Measurements from ENCODE around the gene LONP2. TPM values are rescaled to one million over a fixed set of nuclear protein-coding genes. Genes with fewer than 3 reads are reported as not detected.
"Not testable (repeated sequence)": the region's sequence is repeated elsewhere in the genome, so short reads cannot be mapped to it uniquely, and the experiment has no call there.

Gene LONP2
- total RNA-seq, 2 experiments from 2014 or later, result 77.2 to 81.0 TPM

GRCh38 chr16:48393485-48394354 is 149.6 kb downstream of the LONP2 start:
- ChIA-PET POLR2A (interaction anchor here (1.0 kb wide), 1 partner anchor 8 kb away, joined by 3 read pairs; no protein-coding TSS in a partner anchor), CTCF (interaction anchor here (1.3 to 1.8 kb wide), 2 partner anchors 8 to 229 kb away, joined by 4 to 6 read pairs; partner anchors contain the start of gene SIAH1)
- no peak overlapping the region for H3K27ac ChIP-seq (ENCODE audit: low read depth in 1 of 2, low read length in 2 of 2)
- H3K27me3 ChIP-seq (ENCODE audit: control insufficient read depth in 1 of 2, insufficient read depth in 2 of 2, low read length in 2 of 2), result no peaks in the 10 kb centered on the region
- intact Hi-C loops (cut with DNase I, micrococcal nuclease), result no loop called here
- TF ChIP-seq, protein P1, sequence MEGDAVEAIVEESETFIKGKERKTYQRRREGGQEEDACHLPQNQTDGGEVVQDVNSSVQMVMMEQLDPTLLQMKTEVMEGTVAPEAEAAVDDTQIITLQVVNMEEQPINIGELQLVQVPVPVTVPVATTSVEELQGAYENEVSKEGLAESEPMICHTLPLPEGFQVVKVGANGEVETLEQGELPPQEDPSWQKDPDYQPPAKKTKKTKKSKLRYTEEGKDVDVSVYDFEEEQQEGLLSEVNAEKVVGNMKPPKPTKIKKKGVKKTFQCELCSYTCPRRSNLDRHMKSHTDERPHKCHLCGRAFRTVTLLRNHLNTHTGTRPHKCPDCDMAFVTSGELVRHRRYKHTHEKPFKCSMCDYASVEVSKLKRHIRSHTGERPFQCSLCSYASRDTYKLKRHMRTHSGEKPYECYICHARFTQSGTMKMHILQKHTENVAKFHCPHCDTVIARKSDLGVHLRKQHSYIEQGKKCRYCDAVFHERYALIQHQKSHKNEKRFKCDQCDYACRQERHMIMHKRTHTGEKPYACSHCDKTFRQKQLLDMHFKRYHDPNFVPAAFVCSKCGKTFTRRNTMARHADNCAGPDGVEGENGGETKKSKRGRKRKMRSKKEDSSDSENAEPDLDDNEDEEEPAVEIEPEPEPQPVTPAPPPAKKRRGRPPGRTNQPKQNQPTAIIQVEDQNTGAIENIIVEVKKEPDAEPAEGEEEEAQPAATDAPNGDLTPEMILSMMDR (IDR thresholded peaks at IDR 0.05), result no peak
- DNase-seq, result no peak
- H3K36me3 Mint-ChIP-seq (ENCODE audit: low read depth), result no peaks in the 10 kb centered on the region
- H3K4me3 ChIP-seq (ENCODE audit: low read length), result no peak overlapping the region
- no peak for ATAC-seq (ENCODE audit: poor library complexity)
- H3K4me3 Mint-ChIP-seq, result no peak overlapping the region
- H3K9me3 Mint-ChIP-seq, result no peaks in the 10 kb centered on the region
- H3K27me3 Mint-ChIP-seq, result no peaks in the 10 kb centered on the region
- H3K36me3 ChIP-seq (ENCODE audit: insufficient read depth, low read length), result no peaks in the 10 kb centered on the region
- H3K4me1 Mint-ChIP-seq (ENCODE audit: low read depth), result no peaks in the 10 kb centered on the region
- no peak overlapping the region for H3K27ac Mint-ChIP-seq
- H3K4me1 ChIP-seq (ENCODE audit: insufficient read depth, low read length), result no peaks in the 10 kb centered on the region
- H3K9me3 ChIP-seq (ENCODE audit: control insufficient read depth in 1 of 2, insufficient read depth in 1 of 2, low read length in 2 of 2), result no peaks in the 10 kb centered on the region

- no peaks in the 10 kb centered on the region for H3K27me3 ChIP-seq (ENCODE audit: control insufficient read depth in 1 of 2, insufficient read depth in 2 of 2, low read length in 2 of 2)
- ATAC-seq (ENCODE audit: poor library complexity) (no peak), DNase-seq (no peak)
- no peak overlapping the region for H3K4me3 Mint-ChIP-seq
- no peak overlapping the region for H3K27ac Mint-ChIP-seq
- no peaks in the 10 kb centered on the region for H3K36me3 ChIP-seq (ENCODE audit: insufficient read depth, low read length)
- TF ChIP-seq, protein P1 (IDR thresholded peaks at IDR 0.05), result no peak
- no peaks in the 10 kb centered on the region for H3K4me1 Mint-ChIP-seq (ENCODE audit: low read depth)
- CTCF ChIA-PET, result interaction anchor here (1.3 to 1.8 kb wide), 2 partner anchors 9 to 229 kb away, joined by 4 to 6 read pairs; partner anchors contain the start of gene SIAH1
- no peaks in the 10 kb centered on the region for H3K36me3 Mint-ChIP-seq (ENCODE audit: low read depth)
- no peaks in the 10 kb centered on the region for H3K27me3 Mint-ChIP-seq
- H3K27ac ChIP-seq (ENCODE audit: low read depth in 1 of 2, low read length in 2 of 2), result no peak overlapping the region
- intact Hi-C loops (cut with DNase I, micrococcal nuclease), result no loop called here
- H3K4me3 ChIP-seq (ENCODE audit: low read length), result no peak overlapping the region
- POLR2A ChIA-PET, result no interaction called here
- H3K4me1 ChIP-seq (ENCODE audit: insufficient read depth, low read length), result no peaks in the 10 kb centered on the region
- no peaks in the 10 kb centered on the region for H3K9me3 ChIP-seq (ENCODE audit: control insufficient read depth in 1 of 2, insufficient read depth in 1 of 2, low read length in 2 of 2)
- H3K9me3 Mint-ChIP-seq, result no peaks in the 10 kb centered on the region
Measured at GRCh38 chr16:48394355-48394703, 150.2 kb downstream of the LONP2 start.

GRCh38 chr16:48395375-48395774 is 151.3 kb downstream of the LONP2 start:
- Mint-ChIP-seq H3K4me1 (ENCODE audit: low read depth) (no peaks in the 10 kb centered on the region), H3K27ac (no peak overlapping the region), H3K27me3 (no peaks in the 10 kb centered on the region), H3K36me3 (ENCODE audit: low read depth) (no peaks in the 10 kb centered on the region), H3K4me3 (no peak overlapping the region), H3K9me3 (no peaks in the 10 kb centered on the region)
- TF ChIP-seq, protein P1 (IDR thresholded peaks at IDR 0.05), result no peak
- no peaks in the 10 kb centered on the region for H3K4me1 ChIP-seq (ENCODE audit: insufficient read depth, low read length)
- DNase-seq (no peak), ATAC-seq (ENCODE audit: poor library complexity) (no peak)
- H3K4me3 ChIP-seq (ENCODE audit: low read length), result no peak overlapping the region
- no peaks in the 10 kb centered on the region for H3K27me3 ChIP-seq (ENCODE audit: control insufficient read depth in 1 of 2, insufficient read depth in 2 of 2, low read length in 2 of 2)
- no peak overlapping the region for H3K27ac ChIP-seq (ENCODE audit: low read depth in 1 of 2, low read length in 2 of 2)
- intact Hi-C loops (cut with DNase I, micrococcal nuclease), result no loop called here
- H3K9me3 ChIP-seq (ENCODE audit: control insufficient read depth in 1 of 2, insufficient read depth in 1 of 2, low read length in 2 of 2), result no peaks in the 10 kb centered on the region
- ChIA-PET CTCF (no interaction called here), POLR2A (interaction anchor here (1.0 kb wide), 1 partner anchor 11 kb away, joined by 3 read pairs; no protein-coding TSS in a partner anchor)
- H3K36me3 ChIP-seq (ENCODE audit: insufficient read depth, low read length), result no peaks in the 10 kb centered on the region

- DNase-seq; H3K27ac Mint-ChIP-seq; intact Hi-C loops (cut with DNase I, micrococcal nuclease); H3K4me3 Mint-ChIP-seq; H3K36me3 ChIP-seq (ENCODE audit: insufficient read depth, low read length); CTCF ChIA-PET; ATAC-seq (ENCODE audit: poor library complexity); H3K27me3 ChIP-seq (ENCODE audit: control insufficient read depth in 1 of 2, insufficient read depth in 2 of 2, low read length in 2 of 2); H3K4me3 ChIP-seq (ENCODE audit: low read length); H3K36me3 Mint-ChIP-seq (ENCODE audit: low read depth); POLR2A ChIA-PET; H3K9me3 Mint-ChIP-seq; H3K27ac ChIP-seq (ENCODE audit: low read depth in 1 of 2, low read length in 2 of 2); H3K4me1 Mint-ChIP-seq (ENCODE audit: low read depth); H3K9me3 ChIP-seq (ENCODE audit: control insufficient read depth in 1 of 2, insufficient read depth in 1 of 2, low read length in 2 of 2); H3K4me1 ChIP-seq (ENCODE audit: insufficient read depth, low read length); H3K27me3 Mint-ChIP-seq: not testable (repeated sequence)
Measured at GRCh38 chr16:48402547-48402946, 158.4 kb downstream of the LONP2 start.
